Activated T-cell treated with anti-CD3 and anti-CD28 coated beads, Interleukin-2, amount 50 U/mL, for 48 hours (primary cell): ENCODE data around the gene KIAA0513.
"Not testable (repeated sequence)": the region's sequence is repeated elsewhere in the genome, so short reads cannot be mapped to it uniquely, and the experiment has no call there.

Source experiments
- DNase-seq, 2 experiments: peaks; one replicate each; pipeline ENCODE4 v3.0.0-alpha.2; 2020

Gene KIAA0513

GRCh38 chr16:85031451-85031850 lies 3.9 kb downstream of the KIAA0513 start:
- DNase-seq = no peak

GRCh38 chr16:85032187-85032586 lies 4.6 kb downstream of the KIAA0513 start:
- DNase-seq = not testable (repeated sequence)

- no peak for DNase-seq
Measured at GRCh38 chr16:85033171-85033570, 5.6 kb downstream of the KIAA0513 start.

GRCh38 chr16:85034591-85035433 lies 7.2 kb downstream of the KIAA0513 start:
- DNase-seq = no peak

- DNase-seq = no peak
Measured at GRCh38 chr16:85036236-85037049, 8.8 kb downstream of the KIAA0513 start.

- no peak for DNase-seq
Measured at GRCh38 chr16:85037050-85037410, 9.4 kb downstream of the KIAA0513 start.

- DNase-seq = no peak
Measured at GRCh38 chr16:85037721-85038120, 10.1 kb downstream of the KIAA0513 start.

- DNase-seq = no peak
Measured at GRCh38 chr16:85040685-85041084, 13.1 kb downstream of the KIAA0513 start.

- no peak for DNase-seq
Measured at GRCh38 chr16:85041219-85042166, 13.9 kb downstream of the KIAA0513 start.

- DNase-seq = no peak
Measured at GRCh38 chr16:85042167-85042526, 14.6 kb downstream of the KIAA0513 start.

- DNase-seq = no peak
Measured at GRCh38 chr16:85042606-85043005, 15.0 kb downstream of the KIAA0513 start.

GRCh38 chr16:85045077-85045476 lies 17.5 kb downstream of the KIAA0513 start:
- no peak for DNase-seq

GRCh38 chr16:85045641-85046471 lies 18.3 kb downstream of the KIAA0513 start:
- DNase-seq = no peak

- DNase-seq = no peak
Measured at GRCh38 chr16:85046472-85046916, 18.9 kb downstream of the KIAA0513 start.

GRCh38 chr16:85046931-85047866 lies 19.6 kb downstream of the KIAA0513 start:
- DNase-seq = no peak

GRCh38 chr16:85047867-85048455 lies 20.4 kb downstream of the KIAA0513 start:
- no peak for DNase-seq

GRCh38 chr16:85048921-85049562 lies 21.4 kb downstream of the KIAA0513 start:
- no peak for DNase-seq

- no peak for DNase-seq
Measured at GRCh38 chr16:85049706-85050305, 22.2 kb downstream of the KIAA0513 start.

- DNase-seq = no peak
Measured at GRCh38 chr16:85051067-85051581, 23.5 kb downstream of the KIAA0513 start.
